ENCODE results near the gene H2BK1. TPM values are rescaled to one million over a fixed set of nuclear protein-coding genes. Genes with fewer than 3 reads are reported as not detected.

Gene H2BK1
- total RNA-seq, 1 experiment from 2014 or later = 0.69 TPM

- Histone ChIP-seq H3K27me3 (ENCODE audit: insufficient read depth, low read length) (no peaks in the 10 kb centered on the region), H3K4me3 (replicated peaks in 1 of 2; ENCODE audit: low read depth in 1 of 2, low read length in 2 of 2) (no peak overlapping the region), H3K79me2 (ENCODE audit: insufficient read depth, low read length) (no peaks in the 10 kb centered on the region), H3K4me2 (ENCODE audit: low read length) (peak overlapping the region; percentile 94), H3K9me2 (ENCODE audit: insufficient read depth) (no peaks in the 10 kb centered on the region), H3K9ac (ENCODE audit: low read length) (no peak overlapping the region), H3K36me3 (ENCODE audit: control insufficient read depth in 1 of 2, insufficient read depth in 2 of 2, low read length in 2 of 2) (no peaks in the 10 kb centered on the region), H3K4me1 (ENCODE audit: control insufficient read depth in 1 of 2, insufficient read depth in 2 of 2, low read length in 2 of 2) (peaks cover 0 to 12% of the 10 kb centered on the region in 2 experiments; a peak in 2 of 4 replicates), H3K9me3 (ENCODE audit: control insufficient read depth in 1 of 2, insufficient read depth in 1 of 2, low read depth in 1 of 2, low read length in 2 of 2) (peaks cover 0 to 8% of the 10 kb centered on the region in 2 experiments; a peak in 1 of 4 replicates), H4K20me1 (ENCODE audit: insufficient read depth) (no peaks in the 10 kb centered on the region), H3K27ac (ENCODE audit: low read depth, low read length) (no peak overlapping the region), H2AFZ (ENCODE audit: low read depth, low read length, poor library complexity, severe bottlenecking) (no peak overlapping the region)
- TF ChIP-seq ZFX (IDR thresholded peaks at IDR 0.05) (no peak), POLR2A (IDR thresholded peaks at IDR 0.05; ENCODE audit: borderline replicate concordance, extremely low read depth, insufficient read depth, insufficient read length) (no peak), TCF7L2 (IDR thresholded peaks at IDR 0.05; ENCODE audit: borderline replicate concordance, extremely low read depth, insufficient read depth, insufficient read length) (no peak), ATF3 (IDR thresholded peaks at IDR 0.05) (no peak), SIN3A (IDR thresholded peaks at IDR 0.05; ENCODE audit: low read depth) (no peak), YY1 (IDR thresholded peaks at IDR 0.05; ENCODE audit: extremely low read depth, insufficient replicate concordance, low read depth, low read length) (no peak), SP1 (IDR thresholded peaks at IDR 0.05; ENCODE audit: low read depth) (no peak), EZH2phosphoT487 (IDR thresholded peaks at IDR 0.05; ENCODE audit: borderline replicate concordance) (no peak), ZNF274 (IDR thresholded peaks at IDR 0.05; ENCODE audit: low read depth, low read length) (no peak), FOSL1 (IDR thresholded peaks at IDR 0.05; ENCODE audit: low read depth) (no peak), JUND (IDR thresholded peaks at IDR 0.05) (no peak), ZBTB33 (IDR thresholded peaks at IDR 0.05; ENCODE audit: extremely low read depth, insufficient replicate concordance, low read length) (no peak), EZH2 (IDR thresholded peaks at IDR 0.05) (no peak), RAD21 (IDR thresholded peaks at IDR 0.05; ENCODE audit: low read depth) (no peak), CEBPB (IDR thresholded peaks at IDR 0.05; ENCODE audit: low read depth) (no peak), SRF (IDR thresholded peaks at IDR 0.05; ENCODE audit: low read depth) (no peak), EGR1 (IDR thresholded peaks at IDR 0.05; ENCODE audit: low read depth) (no peak), CTCF (IDR thresholded peaks at IDR 0.05 in 2 of 3, conservative IDR thresholded peaks at IDR 0.05 in 1 of 3; ENCODE audit: borderline replicate concordance in 1 of 3, insufficient read depth in 1 of 3, low read depth in 2 of 3, low read length in 2 of 3) (no peak), MAX (IDR thresholded peaks at IDR 0.05) (no peak), ELF1 (IDR thresholded peaks at IDR 0.05; ENCODE audit: borderline replicate concordance, low read depth) (no peak)
- intact Hi-C loops (cut with micrococcal nuclease) = no loop called here
- BruUV-seq (replicated peaks) = no TSS peak
- ATAC-seq (no peak), DNase-seq (ENCODE audit: low read depth, low spot score) (no peak)
- ChIA-PET POLR2A (no interaction called here), CTCF (interaction anchor here (1.0 to 1.3 kb wide), 5 partner anchors 9 to 53 kb away, joined by 3 to 7 read pairs (median 3); no protein-coding TSS in a partner anchor), RAD21 (ENCODE audit: low non-redundant PET in 1 of 2, low total read pairs in 2 of 2, uncharacterized antibody in 2 of 2, unreplicated experiment in 2 of 2) (no interaction called here)
These were observed 41.5 kb downstream of the H2BK1 start for GRCh38 chr7:151168787-151169162.

Data from HCT116 (cell line).